Hematopoietic multipotent progenitor cell treated with erythropoietin and hydrocortisone succinate and interleukin-3 and kit ligand, for 4 days (in vitro differentiated cells): ENCODE results near the gene GATD1.

Experiments used
- DNase-seq: peaks from one replicate; pipeline ENCODE4 v3.0.0-alpha.2; 2015

The GATD1 gene

DNA sequence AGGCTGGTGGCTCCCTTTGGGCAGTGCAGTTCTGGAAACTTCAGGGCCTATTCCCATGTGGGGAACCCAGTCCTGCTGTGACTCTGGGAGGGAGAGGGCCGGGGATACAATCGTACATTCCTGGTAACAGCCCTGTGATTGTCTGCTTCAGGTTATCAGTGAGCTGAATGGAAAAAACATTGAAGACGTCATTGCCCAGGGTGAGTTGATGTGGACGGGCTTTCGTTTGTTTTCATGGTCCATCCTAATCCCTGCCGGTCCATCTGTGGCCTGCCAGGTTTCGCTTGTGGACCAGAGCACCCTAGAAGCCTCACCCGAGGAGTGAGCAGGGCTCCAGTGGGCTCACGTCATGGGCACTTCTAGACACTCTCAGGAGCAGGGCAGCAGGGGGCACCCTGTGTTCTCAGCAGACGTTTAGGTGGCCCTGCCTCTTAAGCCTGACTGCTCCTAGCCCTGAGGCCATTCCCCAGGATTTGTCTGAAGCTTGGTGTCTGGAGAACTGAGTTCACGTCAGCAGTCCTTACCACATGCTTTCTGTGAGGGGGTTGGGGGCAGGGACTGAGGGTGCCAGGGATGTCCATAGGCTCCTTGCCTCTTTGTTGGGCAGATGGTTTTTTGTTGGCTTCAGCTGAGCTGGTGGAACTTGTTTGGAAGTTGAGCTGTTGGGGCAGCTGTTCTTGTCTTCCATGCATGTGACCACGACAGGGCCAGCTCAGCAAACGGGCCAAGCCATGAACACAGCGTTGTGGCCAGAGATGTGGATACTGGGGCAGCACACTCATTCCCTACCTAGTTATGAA, 34.4 kb upstream of the GATD1 start:
- DNase-seq, result peak; percentile 69

DNA sequence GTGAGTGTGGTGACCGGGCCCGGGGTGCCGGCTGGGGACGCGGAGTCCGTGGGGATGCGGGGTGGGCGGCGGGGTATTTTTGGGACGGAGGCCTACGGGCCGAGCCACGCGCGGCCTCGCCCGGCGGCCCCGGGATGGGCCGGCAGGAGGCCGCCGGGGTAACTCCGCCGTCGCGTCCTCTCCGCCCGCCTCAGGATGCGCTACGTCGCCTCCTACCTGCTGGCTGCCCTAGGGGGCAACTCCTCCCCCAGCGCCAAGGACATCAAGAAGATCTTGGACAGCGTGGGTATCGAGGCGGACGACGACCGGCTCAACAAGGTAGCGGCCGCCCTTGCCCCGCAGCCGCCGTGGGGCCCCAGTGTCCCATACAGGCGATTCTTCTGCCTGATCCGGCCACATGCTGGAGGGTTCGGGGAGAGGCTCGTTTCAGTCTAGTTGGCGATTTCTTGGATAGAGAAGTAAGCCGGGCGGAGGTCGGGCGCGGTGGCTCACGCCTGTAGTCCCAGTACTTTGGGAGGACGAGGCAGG, 32.8 kb upstream of the GATD1 start:
- DNase-seq, result peak; percentile 33

DNA sequence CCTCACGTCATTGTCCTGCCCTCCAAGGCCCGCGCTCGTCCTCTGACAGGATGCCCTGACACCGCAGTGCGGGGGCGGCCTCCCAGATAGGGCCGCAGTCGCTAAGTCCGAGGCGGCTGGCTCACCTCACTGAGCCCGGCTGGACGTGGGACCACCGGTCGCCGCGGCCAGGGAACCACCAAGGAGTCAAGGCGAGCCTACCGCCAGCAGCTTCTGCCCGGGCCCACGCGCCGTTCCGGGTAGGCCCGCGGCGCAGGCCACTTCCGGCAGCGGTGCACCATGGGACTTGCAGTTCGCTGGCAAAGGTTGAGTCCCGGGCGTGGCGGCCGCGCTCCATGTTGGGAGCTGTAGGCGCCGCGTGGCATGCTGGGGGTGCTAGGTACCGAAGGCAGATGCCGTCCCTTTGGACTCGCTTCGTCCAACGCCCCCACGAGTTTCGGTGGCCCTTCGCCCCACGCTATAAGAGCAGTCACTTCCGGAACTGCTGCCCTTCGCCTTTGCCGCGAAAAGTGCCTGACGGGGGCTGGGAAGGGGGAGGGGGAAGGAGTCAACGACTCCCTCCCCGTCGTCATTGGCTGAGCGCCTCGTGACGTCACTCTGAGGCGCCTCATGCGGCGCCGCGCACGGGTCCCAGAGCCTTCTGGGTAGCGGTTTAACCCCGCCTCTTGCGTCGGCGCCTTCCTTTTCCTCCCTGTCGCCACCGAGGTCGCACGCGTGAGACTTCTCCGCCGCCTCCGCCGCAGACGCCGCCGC, 32.2 kb upstream of the GATD1 start, which contains the start of gene RPLP2:
Gene RPLP2, plus strand, starts transcription at position 681 of the 753 bp plus-strand sequence. CDS start 268 bp downstream, outside the sequence.
- DNase-seq, result peak; percentile 99

DNA sequence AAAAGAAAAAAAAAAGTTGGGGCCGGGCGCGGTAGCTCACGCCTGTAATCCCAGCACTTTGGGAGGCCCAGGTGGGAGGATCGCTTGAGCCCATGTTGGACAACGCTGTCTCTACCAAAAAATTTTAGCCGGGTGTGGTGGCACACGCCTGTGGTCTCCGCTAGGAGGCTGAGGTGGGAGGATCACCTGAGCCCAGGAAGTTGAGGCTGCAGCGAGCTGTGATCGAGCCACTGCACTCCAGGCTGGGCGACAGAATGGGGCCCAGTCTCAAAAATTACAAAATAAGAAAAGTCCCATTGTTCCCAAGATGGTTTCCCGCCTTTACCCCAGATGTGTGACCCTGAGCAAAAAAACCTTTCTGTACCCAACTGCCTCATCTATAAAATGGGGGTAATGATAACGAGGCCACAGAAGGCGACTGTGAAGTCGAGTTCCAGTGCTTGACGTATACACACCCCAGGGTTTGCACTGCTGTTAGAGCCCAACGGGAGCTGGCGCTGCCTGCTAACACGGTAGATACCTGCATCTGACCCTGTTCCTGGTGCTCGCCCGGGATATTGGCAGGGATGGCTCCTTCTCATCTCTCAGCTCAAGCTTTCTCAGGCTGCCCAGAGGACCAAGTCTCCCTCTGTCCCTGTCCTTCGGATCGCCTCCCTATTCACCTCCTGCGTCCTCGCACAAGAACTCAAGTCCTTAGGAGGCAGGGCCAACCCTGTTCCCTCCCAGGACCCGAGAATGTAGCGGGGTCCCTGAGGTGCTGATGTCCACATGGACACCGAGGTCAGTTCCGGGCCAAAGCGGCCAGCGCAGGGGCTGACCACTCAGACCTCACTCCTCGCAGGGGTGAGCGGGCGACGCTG, 31.4 kb upstream of the GATD1 start:
- DNase-seq, result peak; percentile 56

DNA sequence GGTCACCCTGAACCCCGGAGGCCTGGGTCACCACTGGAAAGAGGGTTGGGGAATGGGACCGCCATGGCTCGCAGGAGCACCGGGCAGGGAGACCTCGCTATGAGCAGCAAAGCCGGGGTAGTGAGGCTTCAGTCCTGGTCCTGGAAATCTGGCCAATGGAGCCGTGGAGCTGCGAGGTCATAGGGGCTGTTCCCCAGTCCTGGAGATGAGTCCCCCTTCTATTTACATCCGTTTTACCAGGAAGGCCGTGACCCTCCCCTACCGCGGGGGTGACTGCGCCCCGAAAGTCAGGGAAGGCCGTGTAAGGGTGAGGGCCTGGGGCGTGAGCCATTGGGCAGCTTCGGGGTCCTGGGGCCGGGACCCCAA, 27.3 kb upstream of the GATD1 start:
- DNase-seq, result no peak

DNA sequence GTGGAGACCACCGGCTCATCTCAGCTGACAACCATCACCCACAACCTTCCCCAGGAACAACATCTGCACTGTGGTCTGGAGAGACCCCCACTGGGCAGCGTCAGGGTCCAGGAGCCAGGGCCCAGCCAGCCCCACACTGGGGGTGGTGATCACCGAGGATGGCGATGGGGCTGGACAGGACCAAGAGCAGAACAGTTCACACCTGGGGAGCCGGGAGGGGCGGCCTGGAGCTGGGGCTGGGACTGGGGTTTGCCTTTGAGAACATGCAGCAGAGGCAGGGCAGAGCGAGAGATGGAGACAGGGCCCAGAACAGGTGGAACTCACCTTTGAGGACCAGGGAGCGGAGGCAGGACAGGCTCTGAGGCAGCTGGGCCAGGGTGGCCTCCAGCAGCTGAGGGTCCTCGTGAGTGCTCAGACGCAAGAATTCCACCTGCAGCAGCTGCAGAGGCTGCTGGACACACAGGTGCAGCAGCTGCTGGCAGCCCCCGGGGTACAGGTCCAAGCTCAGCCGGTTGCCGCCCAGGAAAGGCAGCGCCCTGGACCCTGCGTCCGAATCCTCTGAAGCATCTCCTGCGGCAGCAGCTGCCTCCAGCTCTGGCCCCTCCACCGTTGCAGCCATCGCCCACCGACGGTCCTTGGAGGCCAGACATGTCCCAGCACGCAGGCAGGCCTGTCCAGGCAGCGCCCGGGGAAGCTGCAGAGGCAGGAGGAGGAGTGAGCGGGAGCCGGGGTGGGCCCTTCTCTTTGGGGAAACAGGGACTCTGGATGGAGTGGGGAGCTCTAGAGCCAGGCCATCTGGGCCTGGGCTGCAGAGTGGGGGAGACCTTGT, 26.7 kb upstream of the GATD1 start:
- DNase-seq, result no peak

DNA sequence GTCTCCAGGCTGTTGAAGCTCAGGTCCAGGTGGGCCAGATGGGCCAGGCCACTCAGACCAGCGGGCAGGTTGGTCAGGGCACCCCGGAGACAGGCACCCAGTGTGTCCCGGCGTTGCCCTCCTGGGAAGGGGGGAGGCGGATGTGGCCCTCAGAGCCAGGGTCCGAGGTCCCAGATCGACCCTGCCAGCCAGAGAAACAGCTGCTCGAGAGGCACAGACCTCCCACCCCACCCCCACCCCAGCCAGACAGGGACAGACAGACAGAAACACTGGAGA, 26.1 kb upstream of the GATD1 start:
- DNase-seq, result no peak

DNA sequence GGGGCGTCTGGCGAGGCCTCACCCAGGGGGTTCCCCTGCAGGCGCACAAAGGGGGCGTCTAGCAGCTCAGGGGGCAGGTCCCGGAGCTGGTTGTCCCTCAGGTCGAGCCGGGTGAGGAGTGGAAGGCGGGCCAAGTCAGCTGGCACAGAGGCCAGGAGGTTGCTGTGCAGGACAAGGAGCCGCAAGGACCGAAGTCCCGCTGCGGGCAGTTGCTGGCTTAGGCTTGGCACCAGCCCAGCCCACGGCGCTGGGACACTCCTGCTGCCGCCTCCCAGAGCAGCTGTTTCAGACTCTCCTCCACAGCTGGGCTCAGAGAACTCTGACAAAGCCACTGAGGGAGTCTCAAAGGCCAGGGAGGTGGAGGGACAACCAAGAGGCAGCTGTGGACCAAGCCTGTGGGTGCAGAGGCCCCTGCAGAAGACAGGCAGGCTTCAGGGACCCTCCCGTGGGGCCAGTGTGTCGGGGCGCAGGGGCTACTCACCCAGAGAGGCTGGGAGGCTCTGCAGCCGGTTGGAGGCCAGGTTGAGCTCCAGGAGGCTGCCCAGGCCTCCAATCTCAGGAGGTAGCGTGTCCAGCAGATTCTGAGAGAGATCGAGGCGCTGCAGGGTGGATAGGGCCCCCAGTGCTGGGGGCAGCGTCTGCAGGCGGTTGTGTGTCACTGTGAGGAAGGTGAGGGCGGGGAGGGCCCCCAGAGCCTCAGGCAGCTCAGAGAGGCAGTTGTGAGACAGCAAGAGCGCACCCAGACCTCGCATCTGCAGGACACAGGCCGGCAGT, 25.6 kb upstream of the GATD1 start:
- no peak for DNase-seq

DNA sequence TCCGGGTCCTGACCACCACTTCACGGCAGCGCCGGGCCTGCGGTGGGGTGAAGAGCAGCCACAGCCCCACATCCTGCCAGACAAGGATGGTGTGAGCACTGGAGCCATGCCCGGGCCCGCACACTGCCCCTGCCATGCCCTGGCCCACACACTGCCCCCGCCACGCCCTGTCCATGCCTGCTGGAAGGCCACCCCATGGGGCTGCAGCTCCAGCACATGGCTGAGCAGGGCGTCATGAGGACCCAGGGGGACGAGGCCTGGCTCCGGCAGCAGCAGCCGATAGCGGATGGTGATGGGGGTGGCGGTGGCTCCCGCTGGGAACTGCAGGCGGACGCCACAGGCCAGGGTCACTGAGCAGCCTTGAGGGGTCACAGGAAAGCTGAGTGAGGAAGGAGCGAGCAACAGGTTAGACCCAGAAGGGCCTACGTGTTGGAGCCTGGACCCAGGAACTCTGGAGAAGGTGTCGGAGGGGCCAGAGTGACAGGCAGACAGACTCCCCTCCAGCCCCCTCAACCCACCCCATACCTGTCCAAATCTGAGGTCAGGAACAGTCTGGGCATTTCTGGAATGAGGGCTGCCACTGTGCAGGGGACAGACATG, 24.8 kb upstream of the GATD1 start:
- no peak for DNase-seq

DNA sequence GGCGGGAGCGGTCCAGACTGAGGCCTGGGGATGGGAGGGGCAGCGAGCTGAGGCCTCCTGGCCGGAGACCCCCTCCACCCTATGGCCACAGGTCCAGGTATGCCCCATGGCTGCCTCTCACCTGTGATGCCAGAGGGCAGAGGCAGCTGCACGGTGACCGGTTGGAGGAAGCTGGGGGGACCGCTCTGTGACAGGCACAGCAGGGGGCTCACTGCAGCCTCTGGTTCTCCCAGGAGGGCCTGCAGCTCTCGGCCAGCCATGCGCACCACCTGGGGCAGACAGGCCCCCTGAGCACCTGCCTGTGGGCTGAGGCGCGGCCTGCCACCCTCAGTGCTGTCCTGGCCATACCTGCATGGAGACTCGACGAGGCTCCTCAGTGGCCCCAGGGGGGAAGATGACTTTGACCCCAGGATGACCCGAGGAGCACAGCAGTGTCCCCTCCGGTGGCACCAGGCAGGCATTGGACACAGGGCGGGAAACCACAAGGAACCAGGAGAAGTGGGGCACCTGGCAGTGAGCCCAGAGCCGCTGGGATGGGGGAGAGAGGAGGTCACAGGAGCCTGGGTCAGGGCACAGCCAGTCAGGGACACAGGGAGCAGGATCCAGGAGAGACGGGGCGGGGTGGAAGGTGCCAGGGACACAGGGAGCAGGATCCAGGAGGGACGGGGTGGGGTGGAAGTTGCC, 24.0 kb upstream of the GATD1 start:
- no peak for DNase-seq

DNA sequence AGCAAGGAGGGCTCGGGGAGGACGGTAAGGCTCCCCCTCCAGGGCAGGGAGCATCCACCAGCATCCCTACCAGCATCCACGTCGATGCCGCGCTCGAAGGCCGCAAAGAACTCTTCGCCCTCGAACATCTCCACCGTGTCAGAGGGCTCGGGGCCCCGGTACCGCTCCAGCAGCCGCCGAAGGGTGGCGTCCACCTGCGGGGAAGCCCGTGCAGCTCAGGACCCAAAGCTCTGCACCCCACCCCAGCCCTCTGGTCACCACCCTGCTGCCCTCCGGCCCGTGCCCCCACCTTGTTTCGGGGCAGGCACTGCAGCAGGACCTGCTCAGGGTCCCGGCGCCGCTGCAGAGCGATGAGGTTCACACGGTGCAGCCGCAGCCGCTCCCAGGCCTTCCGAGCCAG, 23.2 kb upstream of the GATD1 start:
- DNase-seq, result no peak

DNA sequence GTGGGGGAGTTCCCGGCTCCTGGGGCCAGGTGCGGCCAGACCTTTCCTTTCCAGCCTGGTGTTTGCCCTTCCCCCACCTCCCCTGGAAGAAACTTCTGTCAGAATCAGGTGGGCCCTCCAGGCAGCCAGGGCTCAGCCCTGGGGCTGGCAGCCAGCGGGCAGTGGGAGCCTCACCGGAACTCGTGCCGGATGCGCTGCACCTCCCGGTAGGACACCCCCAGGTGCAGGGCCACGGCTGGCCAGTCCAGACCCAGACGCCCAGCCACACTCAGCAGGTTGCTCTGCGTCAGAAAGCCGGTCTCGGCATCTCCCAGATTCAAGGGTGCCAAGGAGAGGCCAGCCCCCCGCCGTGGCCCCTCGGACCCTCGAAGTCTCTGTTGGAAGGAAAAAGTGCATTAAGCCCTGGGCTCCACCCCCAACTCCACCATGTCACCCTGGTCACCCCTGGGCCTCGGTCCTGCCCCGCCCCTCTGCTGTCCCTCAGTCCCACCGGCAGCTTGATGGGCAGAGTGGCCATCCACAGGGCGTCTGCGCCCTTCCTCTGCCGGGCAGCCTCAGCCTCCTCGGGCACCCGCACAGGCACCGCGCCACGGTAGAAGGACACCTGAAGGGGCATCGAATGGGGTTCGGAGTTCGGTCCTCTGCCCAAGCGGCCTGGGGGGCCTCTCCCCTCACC, 22.5 kb upstream of the GATD1 start:
- no peak for DNase-seq

DNA sequence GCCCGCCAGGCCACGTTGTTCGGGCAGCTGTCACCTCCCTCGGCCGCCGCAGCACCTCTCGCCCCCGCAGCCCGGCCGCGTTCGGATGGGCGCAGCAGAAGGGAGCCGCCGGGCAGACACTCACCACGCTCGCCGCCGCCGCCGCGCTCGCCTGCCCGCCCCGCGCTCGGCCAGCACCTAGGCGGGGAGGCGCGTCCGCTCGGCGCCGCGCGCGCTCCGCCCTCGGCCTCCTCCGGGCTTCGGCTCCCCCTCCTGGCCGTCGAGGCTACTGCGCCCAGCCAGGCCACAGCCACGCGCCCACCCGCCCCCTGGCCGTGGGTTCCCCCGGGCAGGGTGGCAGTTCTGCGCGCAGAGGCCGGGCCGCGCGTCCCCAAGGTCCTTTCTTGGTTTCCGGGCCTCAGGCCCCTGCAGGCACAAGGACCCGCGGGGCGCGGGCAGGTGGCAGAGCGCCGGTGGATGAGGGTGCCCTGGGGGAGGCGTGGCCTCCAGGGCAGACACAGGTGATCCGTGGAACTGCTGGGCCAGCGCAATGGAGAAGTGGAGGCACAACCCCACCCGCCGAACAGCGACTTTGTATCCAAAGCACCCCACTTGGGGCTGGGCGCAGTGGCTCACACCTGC, 20.9 kb upstream of the GATD1 start, which contains the start of gene SLC25A22:
Gene SLC25A22, minus strand, starts transcription at position 189 of the 621 bp plus-strand sequence. CDS start 3,275 bp downstream, outside the sequence.
- DNase-seq, result peak; percentile 92

DNA sequence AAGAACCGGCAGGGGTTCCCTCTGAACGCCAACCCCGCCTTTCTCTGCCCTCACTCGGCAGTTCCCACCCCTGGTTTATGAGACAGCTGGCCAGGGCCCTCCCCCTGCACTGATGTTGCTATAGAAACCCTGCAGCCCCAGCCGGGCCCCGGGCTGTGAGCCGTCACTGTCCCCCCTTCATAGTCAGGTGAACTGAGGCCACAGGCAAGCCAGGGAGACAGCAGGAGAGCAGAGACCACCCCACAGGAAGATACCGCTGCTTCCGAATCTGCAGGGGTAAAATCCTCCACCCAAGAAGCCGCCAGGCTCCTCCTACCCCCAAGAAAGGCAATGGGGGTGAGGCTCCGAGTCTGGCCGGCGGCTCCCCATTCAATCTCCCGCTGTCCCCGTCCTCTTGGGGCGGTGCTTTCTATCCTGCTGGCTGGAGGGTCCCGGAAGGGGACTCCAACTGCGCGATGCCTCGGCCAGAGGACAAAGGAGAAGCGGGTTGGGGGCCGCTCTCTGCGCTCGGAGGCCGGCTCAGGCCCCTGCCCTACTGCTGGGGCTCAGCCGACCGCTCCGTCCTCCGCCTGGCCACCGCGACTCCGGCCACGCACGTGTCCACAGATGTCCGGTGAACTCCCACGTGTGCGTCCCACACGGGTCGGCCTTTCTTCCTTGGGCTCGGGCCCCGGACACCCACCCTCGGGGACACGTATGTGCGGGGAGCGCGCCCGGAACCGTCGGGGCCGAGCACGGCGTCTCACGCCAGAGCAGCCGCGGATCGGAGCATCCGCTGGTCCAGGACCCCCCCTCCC, 20.2 kb upstream of the GATD1 start:
- DNase-seq, result peak; percentile 90

DNA sequence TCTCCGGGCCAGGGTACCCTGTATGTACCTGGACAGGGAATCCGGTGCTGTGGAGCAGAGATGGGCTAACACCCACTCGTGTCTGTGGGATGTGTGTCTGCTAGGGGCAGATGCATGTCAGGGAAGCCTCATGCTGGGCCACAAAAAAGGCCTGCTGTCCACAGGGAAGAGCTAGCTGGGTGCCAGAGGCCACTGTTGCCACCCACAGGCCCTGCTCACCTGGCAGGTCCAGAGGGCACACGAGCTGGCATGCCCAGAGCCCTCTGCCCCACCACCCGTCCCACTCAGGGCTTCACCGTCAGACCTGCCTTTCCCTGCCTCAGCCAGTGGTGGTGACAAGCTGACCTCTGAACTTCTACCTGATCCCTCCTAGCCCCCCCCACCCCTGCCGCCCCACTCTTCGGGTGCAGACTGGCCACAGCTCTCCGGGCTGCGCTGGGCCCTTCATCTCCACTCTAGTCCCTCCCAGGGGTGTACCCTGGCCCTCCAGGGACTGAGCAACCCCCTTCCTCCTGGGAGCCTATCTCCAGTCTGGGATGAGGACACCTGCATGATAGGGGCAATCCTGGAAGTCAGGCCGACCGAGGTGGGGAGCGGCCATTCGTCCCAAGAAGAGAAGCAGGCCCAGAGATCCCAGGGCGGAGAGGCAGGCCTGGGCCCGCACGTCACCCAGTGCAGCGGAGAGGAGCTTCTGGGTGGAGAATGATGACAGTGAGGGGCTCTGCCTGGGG, 19.4 kb upstream of the GATD1 start:
- DNase-seq, result no peak

DNA sequence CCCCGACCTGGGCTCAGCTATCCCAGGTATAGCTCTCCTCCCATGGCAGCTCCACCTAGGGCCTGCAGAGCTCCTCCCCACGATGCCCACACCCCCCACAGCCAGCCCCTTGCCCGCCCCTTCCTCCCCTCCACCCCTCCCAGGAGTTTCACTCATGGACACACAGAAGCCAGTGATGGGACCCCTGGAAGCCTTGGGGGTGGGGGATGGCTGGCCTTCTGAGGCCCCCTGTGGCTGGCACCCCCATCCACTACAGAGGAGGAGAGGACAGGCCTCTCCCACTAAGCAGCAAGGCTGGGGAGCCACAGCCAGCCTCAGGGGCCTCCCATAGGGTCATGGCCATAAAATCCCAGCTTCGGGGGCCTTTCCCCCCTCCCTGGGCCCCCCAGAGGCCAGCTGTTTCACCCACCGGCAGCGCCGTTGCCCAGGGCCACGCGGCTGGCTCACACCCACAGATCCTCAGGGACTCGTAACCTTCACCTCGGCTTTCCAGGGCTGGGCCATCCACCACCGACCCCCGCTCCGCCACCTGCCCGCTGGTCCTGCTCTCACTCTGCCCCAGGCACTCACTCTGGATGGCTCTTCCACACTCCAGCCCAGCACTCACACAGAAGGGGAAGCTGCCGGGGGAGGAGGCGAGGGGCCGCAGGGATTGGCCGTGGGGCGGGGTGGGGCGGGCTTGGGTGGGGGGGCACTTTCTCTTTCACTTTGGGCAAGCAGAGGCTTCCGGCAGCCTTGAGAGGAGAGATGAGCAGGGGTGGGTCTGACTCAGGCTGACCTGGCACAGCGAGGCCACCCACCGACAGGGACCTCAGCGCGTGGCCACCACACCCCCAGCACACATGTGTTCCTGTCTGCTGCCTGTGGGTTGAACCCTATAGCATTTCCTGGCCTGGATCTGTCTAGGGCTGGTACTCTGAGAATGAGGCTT, 18.6 kb upstream of the GATD1 start:
- DNase-seq, result peak; percentile 94
